ENCODE measurements around the gene JCHAIN.

DNA sequence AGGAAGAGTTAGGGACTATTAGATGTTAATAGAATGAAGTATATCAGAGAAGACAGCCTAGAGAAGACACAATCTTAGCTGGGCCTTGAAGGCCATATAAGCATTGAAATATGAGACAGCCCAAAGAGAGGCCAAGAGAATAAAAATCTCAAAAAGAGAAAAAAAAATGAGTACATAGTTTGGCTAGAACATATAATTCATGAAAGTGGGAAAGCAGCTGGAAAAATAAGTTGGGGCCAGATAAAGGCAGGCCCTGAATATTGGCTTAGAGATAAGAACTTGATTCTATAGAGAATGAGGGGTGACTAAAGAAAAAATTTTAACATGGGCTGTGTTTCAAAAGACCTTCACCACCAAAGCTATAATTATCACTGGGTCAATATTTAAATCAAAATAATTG lies 14.6 kb upstream of the JCHAIN start:
- TF ChIP-seq, protein P1, sequence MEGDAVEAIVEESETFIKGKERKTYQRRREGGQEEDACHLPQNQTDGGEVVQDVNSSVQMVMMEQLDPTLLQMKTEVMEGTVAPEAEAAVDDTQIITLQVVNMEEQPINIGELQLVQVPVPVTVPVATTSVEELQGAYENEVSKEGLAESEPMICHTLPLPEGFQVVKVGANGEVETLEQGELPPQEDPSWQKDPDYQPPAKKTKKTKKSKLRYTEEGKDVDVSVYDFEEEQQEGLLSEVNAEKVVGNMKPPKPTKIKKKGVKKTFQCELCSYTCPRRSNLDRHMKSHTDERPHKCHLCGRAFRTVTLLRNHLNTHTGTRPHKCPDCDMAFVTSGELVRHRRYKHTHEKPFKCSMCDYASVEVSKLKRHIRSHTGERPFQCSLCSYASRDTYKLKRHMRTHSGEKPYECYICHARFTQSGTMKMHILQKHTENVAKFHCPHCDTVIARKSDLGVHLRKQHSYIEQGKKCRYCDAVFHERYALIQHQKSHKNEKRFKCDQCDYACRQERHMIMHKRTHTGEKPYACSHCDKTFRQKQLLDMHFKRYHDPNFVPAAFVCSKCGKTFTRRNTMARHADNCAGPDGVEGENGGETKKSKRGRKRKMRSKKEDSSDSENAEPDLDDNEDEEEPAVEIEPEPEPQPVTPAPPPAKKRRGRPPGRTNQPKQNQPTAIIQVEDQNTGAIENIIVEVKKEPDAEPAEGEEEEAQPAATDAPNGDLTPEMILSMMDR (IDR thresholded peaks at IDR 0.05) = no peak
- no peak for TF ChIP-seq POLR2A (IDR thresholded peaks at IDR 0.05)

All from right lobe of liver (tissue), 4 donors.